B cell (primary cell): ENCODE measurements around the gene TPP1. TPM values are rescaled to one million over a fixed set of nuclear protein-coding genes. Genes with fewer than 3 reads are reported as not detected.

Experiments
- ATAC-seq: fragments of 200-7000 bp; cut with Tn5 transposase; one replicate; pipeline ENCODE4 v1.10.0; 2021; ENCODE audit warnings: low read depth, mild to moderate bottlenecking, moderate number of reproducible peaks, moderate library complexity
- CTCF ChIA-PET: fragments of 350-600 bp; sonication (Branson Sonifier 250); formaldehyde crosslinking; loops from one replicate; lab custom pipeline; 2021; ENCODE audit warnings: antibody characterized with exemption, inconsistent platforms; lab: Charles Lee
- POLR2A ChIA-PET: fragments of 350-600 bp; sonication (Branson Sonifier 250); formaldehyde crosslinking; loops from one replicate; lab custom pipeline; 2021; ENCODE audit warnings: antibody characterized with exemption; lab: Charles Lee
- DNase-seq: peaks from one replicate; pipeline ENCODE4 v3.0.0; 2013
- H2AFZ ChIP-seq: 2 replicates; pipeline ENCODE4 v1.6.1; 2012; ENCODE audit warnings: mild to moderate bottlenecking, low read depth, low read length; ENCODE audit not compliant: insufficient read depth, poor library complexity, severe bottlenecking
- H3K27ac ChIP-seq, 2 donors: 1 replicate in 1 of 2; 2 replicates in 1 of 2; pipeline ENCODE4 v1.5.1; 2012 to 2013; ENCODE audit warnings: low read length in 2 of 2, mild to moderate bottlenecking in 2 of 2, moderate library complexity in 1 of 2
- H3K27me3 ChIP-seq, 4 experiments: fragments of 200-600 bp in 1 of 4; sonication (generic) in 1 of 4; replicated peaks in 1 of 4; 1 replicate in 2 of 4; 2 replicates in 2 of 4; pipeline versions ENCODE4 v1.6.1 to v1.7.0; 2013 to 2016; ENCODE audit warnings: low read length in 3 of 4, mild to moderate bottlenecking in 2 of 4, mixed read lengths in 1 of 4, moderate library complexity in 1 of 4; ENCODE audit not compliant: insufficient read depth in 4 of 4, control insufficient read depth in 3 of 4; ENCODE audit errors: control extremely low read depth in 1 of 4
- H3K36me3 ChIP-seq, 2 experiments: replicated peaks in 1 of 2; 1 replicate in 1 of 2; 2 replicates in 1 of 2; pipeline versions ENCODE4 v1.6.1 to v1.7.1; 2013; ENCODE audit warnings: low read length in 1 of 2; ENCODE audit not compliant: insufficient read depth in 2 of 2, control insufficient read depth in 1 of 2; ENCODE audit errors: control extremely low read depth in 1 of 2, extremely low read depth in 1 of 2
- H3K4me1 ChIP-seq, 2 donors: fragments of 200-600 bp in 1 of 2; sonication (generic) in 1 of 2; 1 replicate in 1 of 2; 2 replicates in 1 of 2; pipeline versions ENCODE4 v1.5.1 to v1.6.1; 2013 to 2017; ENCODE audit warnings: low read length in 2 of 2; ENCODE audit not compliant: control insufficient read depth in 2 of 2, insufficient read depth in 2 of 2
- H3K4me2 ChIP-seq: replicated peaks from 2 replicates; pipeline ENCODE3; 2012; ENCODE audit warnings: mild to moderate bottlenecking, low read depth, low read length; ENCODE audit not compliant: poor library complexity, severe bottlenecking
- H3K4me3 ChIP-seq, 5 experiments: fragments of 200-600 bp in 1 of 5; sonication (generic) in 1 of 5; 1 replicate in 3 of 5; 2 replicates in 2 of 5; pipeline versions ENCODE4 v1.5.1 to v1.7.0; 2011 to 2016; ENCODE audit warnings: low read length in 4 of 5, mild to moderate bottlenecking in 4 of 5, low read depth in 2 of 5, control low read depth in 1 of 5, moderate library complexity in 1 of 5; ENCODE audit not compliant: insufficient read depth in 1 of 5; ENCODE audit errors: control extremely low read depth in 1 of 5, extremely low read depth in 1 of 5
- H3K79me2 ChIP-seq: fragments of 200-600 bp; sonication (generic); one replicate; pipeline ENCODE4 v1.6.0; 2016; ENCODE audit warnings: low read length; ENCODE audit not compliant: control insufficient read depth, insufficient read depth
- H3K9ac ChIP-seq: fragments of 200-600 bp; sonication (generic); 2 replicates; pipeline ENCODE4 v1.6.1; 2017; ENCODE audit warnings: mild to moderate bottlenecking, low read length, moderate library complexity
- H3K9me3 ChIP-seq, 3 donors: one replicate each; pipeline versions ENCODE4 v1.6.1 to v1.7.1; 2013; ENCODE audit warnings: low read length in 2 of 3; ENCODE audit not compliant: control insufficient read depth in 2 of 3, insufficient read depth in 1 of 3; ENCODE audit errors: control extremely low read depth in 1 of 3
- H4K20me1 ChIP-seq: 2 replicates; pipeline ENCODE4 v1.6.0; 2012; ENCODE audit warnings: mild to moderate bottlenecking, low read length; ENCODE audit not compliant: insufficient read depth, control insufficient read depth, poor library complexity, severe bottlenecking
- H3K27ac Mint-ChIP-seq: one replicate; pipeline ENCODE4 v1.8.0; 2021; ENCODE audit warnings: mixed read lengths
- H3K27me3 Mint-ChIP-seq: one replicate; pipeline ENCODE4 v1.8.0; 2021; ENCODE audit warnings: mixed read lengths
- H3K4me1 Mint-ChIP-seq: one replicate; pipeline ENCODE4 v1.8.0; 2021; ENCODE audit warnings: mixed read lengths
- H3K4me3 Mint-ChIP-seq: one replicate; pipeline ENCODE4 v1.8.0; 2021; ENCODE audit warnings: mixed read lengths
- H3K9me3 Mint-ChIP-seq: one replicate; pipeline ENCODE4 v1.8.0; 2022; ENCODE audit warnings: mixed read lengths; ENCODE audit not compliant: insufficient read depth
- CTCF ChIP-seq: fragments of 200-600 bp; IDR thresholded peaks from one replicate; pipeline ENCODE4 v1.8.0; 2022; ENCODE audit warnings: antibody characterized with exemption, mild to moderate bottlenecking
- EZH2 ChIP-seq: IDR thresholded peaks from 2 replicates; pipeline ENCODE4 v1.6.1; 2012; ENCODE audit warnings: borderline replicate concordance, low read depth, mild to moderate bottlenecking, moderate library complexity, low read length; ENCODE audit not compliant: insufficient read depth, poor library complexity, severe bottlenecking
- WGBS: methylation state at CpG from one replicate; pipeline ENCODE4 v1.1.5; 2013; ENCODE audit warnings: missing lambda C conversion rate; ENCODE audit not compliant: insufficient coverage; 5-methylcytosine and 5-hydroxymethylcytosine counted together
- intact Hi-C: fragments of 100-400 bp; cut with micrococcal nuclease; formaldehyde crosslinking; loops from one replicate; pipeline ENCODE4 v1.10.0; 2022
- polyA plus RNA-seq: library from polyadenylated mRNA; depleted of rRNA; stranded (reverse); fragments of >200 nt; gene quantifications from 2 replicates; pipeline ENCODE4 v1.2.3, GENCODE V29; 2012
- total RNA-seq, 2 donors: library from RNA; stranded (reverse); fragments of 120-200 nt in 1 of 2; gene quantifications; 1 replicate in 1 of 2; 2 replicates in 1 of 2; pipeline versions ENCODE4 v1.2.3 to v1.2.4, GENCODE V29; 2013 to 2022

TPP1 gene
- total and polyA plus RNA-seq, 2 donors (not counting 1 experiment from before 2014, with no cell fraction given): 133 to 191 TPM

- WGBS: 85% methylated on average over 3 of the region's 4 CpGs
- CTCF ChIA-PET: interaction anchor here (1.8 to 2.5 kb wide), 2 partner anchors 11 to 44 kb away, joined by 6 to 14 read pairs; partner anchors contain the start of gene TAF10
- H2AFZ ChIP-seq: no peak overlapping the region
These were observed 37.3 kb upstream of the TPP1 start for GRCh38 chr11:6656584-6656915.

More at GRCh38 chr11:6656584-6656915, 37.3 kb upstream of the TPP1 start:
- Histone ChIP-seq H3K27ac (no peak overlapping the region), H3K9ac (no peak overlapping the region), H3K4me2 (no peak overlapping the region), H3K9me3 (no peaks in the 10 kb centered on the region), H3K79me2 (no peaks in the 10 kb centered on the region), H3K36me3 (no peaks in the 10 kb centered on the region), H4K20me1 (no peaks in the 10 kb centered on the region), H3K4me3 (no peak overlapping the region), H3K4me1 (peaks cover 10 to 12% of the 10 kb centered on the region in 2 donors), H3K27me3 (peaks cover 0 to 19% (median 12%) of the 10 kb centered on the region in 4 experiments)
- POLR2A ChIA-PET: interaction anchor here (0.6 kb wide), 1 partner anchor 14 kb away, joined by 8 read pairs; no protein-coding TSS in a partner anchor
- no peaks in the 10 kb centered on the region for H3K9me3 Mint-ChIP-seq
- H3K27ac Mint-ChIP-seq: peak overlapping the region; percentile 72
- peaks cover 13% of the 10 kb centered on the region for H3K27me3 Mint-ChIP-seq
- DNase-seq (no peak), ATAC-seq (no peak)
- peaks cover 9% of the 10 kb centered on the region for H3K4me1 Mint-ChIP-seq
- TF ChIP-seq EZH2: no peak
- no peak for TF ChIP-seq CTCF
- H3K4me3 Mint-ChIP-seq: peak overlapping the region; percentile 72
- intact Hi-C loops: no loop called here
